Measurements from ENCODE around the gene USP50. TPM values are rescaled to one million over a fixed set of nuclear protein-coding genes. Genes with fewer than 3 reads are reported as not detected.
A peak's percentile ranks its signal among the peaks of the same experiment; 100 is the strongest.

Gene USP50
- total and polyA plus RNA-seq, 2 of the 13 experiments (the other 11 are each of a cell fraction or from before 2014, with no cell fraction given): 0.86 TPM; not detected in 1

- TF ChIP-seq, protein P1, sequence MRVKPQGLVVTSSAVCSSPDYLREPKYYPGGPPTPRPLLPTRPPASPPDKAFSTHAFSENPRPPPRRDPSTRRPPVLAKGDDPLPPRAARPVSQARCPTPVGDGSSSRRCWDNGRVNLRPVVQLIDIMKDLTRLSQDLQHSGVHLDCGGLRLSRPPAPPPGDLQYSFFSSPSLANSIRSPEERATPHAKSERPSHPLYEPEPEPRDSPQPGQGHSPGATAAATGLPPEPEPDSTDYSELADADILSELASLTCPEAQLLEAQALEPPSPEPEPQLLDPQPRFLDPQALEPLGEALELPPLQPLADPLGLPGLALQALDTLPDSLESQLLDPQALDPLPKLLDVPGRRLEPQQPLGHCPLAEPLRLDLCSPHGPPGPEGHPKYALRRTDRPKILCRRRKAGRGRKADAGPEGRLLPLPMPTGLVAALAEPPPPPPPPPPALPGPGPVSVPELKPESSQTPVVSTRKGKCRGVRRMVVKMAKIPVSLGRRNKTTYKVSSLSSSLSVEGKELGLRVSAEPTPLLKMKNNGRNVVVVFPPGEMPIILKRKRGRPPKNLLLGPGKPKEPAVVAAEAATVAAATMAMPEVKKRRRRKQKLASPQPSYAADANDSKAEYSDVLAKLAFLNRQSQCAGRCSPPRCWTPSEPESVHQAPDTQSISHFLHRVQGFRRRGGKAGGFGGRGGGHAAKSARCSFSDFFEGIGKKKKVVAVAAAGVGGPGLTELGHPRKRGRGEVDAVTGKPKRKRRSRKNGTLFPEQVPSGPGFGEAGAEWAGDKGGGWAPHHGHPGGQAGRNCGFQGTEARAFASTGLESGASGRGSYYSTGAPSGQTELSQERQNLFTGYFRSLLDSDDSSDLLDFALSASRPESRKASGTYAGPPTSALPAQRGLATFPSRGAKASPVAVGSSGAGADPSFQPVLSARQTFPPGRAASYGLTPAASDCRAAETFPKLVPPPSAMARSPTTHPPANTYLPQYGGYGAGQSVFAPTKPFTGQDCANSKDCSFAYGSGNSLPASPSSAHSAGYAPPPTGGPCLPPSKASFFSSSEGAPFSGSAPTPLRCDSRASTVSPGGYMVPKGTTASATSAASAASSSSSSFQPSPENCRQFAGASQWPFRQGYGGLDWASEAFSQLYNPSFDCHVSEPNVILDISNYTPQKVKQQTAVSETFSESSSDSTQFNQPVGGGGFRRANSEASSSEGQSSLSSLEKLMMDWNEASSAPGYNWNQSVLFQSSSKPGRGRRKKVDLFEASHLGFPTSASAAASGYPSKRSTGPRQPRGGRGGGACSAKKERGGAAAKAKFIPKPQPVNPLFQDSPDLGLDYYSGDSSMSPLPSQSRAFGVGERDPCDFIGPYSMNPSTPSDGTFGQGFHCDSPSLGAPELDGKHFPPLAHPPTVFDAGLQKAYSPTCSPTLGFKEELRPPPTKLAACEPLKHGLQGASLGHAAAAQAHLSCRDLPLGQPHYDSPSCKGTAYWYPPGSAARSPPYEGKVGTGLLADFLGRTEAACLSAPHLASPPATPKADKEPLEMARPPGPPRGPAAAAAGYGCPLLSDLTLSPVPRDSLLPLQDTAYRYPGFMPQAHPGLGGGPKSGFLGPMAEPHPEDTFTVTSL (CRISPR knock-in tag; IDR thresholded peaks at IDR 0.05; ENCODE audit: borderline replicate concordance): peak; percentile 49; the same call in 1 of the 2 replicates
- peak; percentile 21 for TF ChIP-seq TBL1XR1 (IDR thresholded peaks at IDR 0.05; ENCODE audit: borderline replicate concordance, low read length, partially characterized antibody)
- no peak for TF ChIP-seq CENPT (CRISPR knock-in tag; IDR thresholded peaks at IDR 0.05; ENCODE audit: low read depth)
- no peak for TF ChIP-seq POLR2G (IDR thresholded peaks at IDR 0.05; ENCODE audit: low read depth, low read length)
- TF ChIP-seq HOXA3 (CRISPR knock-in tag; IDR thresholded peaks at IDR 0.05): 0 out of 2 replicates have a peak, but pooled peaks have one; percentile 16
- TF ChIP-seq, protein P2, sequence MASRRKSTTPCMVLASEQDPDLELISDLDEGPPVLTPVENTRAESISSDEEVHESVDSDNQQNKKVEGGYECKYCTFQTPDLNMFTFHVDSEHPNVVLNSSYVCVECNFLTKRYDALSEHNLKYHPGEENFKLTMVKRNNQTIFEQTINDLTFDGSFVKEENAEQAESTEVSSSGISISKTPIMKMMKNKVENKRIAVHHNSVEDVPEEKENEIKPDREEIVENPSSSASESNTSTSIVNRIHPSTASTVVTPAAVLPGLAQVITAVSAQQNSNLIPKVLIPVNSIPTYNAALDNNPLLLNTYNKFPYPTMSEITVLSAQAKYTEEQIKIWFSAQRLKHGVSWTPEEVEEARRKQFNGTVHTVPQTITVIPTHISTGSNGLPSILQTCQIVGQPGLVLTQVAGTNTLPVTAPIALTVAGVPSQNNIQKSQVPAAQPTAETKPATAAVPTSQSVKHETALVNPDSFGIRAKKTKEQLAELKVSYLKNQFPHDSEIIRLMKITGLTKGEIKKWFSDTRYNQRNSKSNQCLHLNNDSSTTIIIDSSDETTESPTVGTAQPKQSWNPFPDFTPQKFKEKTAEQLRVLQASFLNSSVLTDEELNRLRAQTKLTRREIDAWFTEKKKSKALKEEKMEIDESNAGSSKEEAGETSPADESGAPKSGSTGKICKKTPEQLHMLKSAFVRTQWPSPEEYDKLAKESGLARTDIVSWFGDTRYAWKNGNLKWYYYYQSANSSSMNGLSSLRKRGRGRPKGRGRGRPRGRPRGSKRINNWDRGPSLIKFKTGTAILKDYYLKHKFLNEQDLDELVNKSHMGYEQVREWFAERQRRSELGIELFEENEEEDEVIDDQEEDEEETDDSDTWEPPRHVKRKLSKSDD (CRISPR knock-in tag; IDR thresholded peaks at IDR 0.05; ENCODE audit: low read depth): no peak
- TF ChIP-seq HMG20A (CRISPR knock-in tag; IDR thresholded peaks at IDR 0.05; ENCODE audit: borderline replicate concordance): peak; percentile 71; the same call in 1 of the 2 replicates
- peak; percentile 75 for TF ChIP-seq BCL6 (CRISPR knock-in tag; IDR thresholded peaks at IDR 0.05)
- TF ChIP-seq NCOR1 (IDR thresholded peaks at IDR 0.05; ENCODE audit: borderline replicate concordance, low read length): no peak
- TF ChIP-seq CEBPG (CRISPR knock-in tag; IDR thresholded peaks at IDR 0.05): peak; percentile 66
- no peak for TF ChIP-seq ZNF576 (CRISPR knock-in tag; IDR thresholded peaks at IDR 0.05)
These were observed 3.6 kb downstream of the USP50 start (continued) for GRCh38 chr15:50542887-50543210.
